ENCODE data around the gene HOXA1. TPM values are rescaled to one million over a fixed set of nuclear protein-coding genes. Genes with fewer than 3 reads are reported as not detected.

HOXA1 gene
- total RNA-seq, 1 experiment from 2014 or later, result 8.8 TPM

GRCh38 chr7:27083646-27084045, 12.2 kb downstream of the HOXA1 start:
- H3K27ac ChIP-seq (ENCODE audit: low read length), result no peak overlapping the region
- TF ChIP-seq TCF7L2 (IDR thresholded peaks at IDR 0.05; ENCODE audit: low read depth, low read length) (no peak), CTCF (IDR thresholded peaks at IDR 0.05) (no peak), POLR2AphosphoS5 (IDR thresholded peaks at IDR 0.05; ENCODE audit: low read depth, low read length) (no peak), SIN3A (IDR thresholded peaks at IDR 0.05; ENCODE audit: borderline replicate concordance, insufficient read depth, low read depth, low read length) (no peak)
- TF ChIP-seq, protein P1, sequence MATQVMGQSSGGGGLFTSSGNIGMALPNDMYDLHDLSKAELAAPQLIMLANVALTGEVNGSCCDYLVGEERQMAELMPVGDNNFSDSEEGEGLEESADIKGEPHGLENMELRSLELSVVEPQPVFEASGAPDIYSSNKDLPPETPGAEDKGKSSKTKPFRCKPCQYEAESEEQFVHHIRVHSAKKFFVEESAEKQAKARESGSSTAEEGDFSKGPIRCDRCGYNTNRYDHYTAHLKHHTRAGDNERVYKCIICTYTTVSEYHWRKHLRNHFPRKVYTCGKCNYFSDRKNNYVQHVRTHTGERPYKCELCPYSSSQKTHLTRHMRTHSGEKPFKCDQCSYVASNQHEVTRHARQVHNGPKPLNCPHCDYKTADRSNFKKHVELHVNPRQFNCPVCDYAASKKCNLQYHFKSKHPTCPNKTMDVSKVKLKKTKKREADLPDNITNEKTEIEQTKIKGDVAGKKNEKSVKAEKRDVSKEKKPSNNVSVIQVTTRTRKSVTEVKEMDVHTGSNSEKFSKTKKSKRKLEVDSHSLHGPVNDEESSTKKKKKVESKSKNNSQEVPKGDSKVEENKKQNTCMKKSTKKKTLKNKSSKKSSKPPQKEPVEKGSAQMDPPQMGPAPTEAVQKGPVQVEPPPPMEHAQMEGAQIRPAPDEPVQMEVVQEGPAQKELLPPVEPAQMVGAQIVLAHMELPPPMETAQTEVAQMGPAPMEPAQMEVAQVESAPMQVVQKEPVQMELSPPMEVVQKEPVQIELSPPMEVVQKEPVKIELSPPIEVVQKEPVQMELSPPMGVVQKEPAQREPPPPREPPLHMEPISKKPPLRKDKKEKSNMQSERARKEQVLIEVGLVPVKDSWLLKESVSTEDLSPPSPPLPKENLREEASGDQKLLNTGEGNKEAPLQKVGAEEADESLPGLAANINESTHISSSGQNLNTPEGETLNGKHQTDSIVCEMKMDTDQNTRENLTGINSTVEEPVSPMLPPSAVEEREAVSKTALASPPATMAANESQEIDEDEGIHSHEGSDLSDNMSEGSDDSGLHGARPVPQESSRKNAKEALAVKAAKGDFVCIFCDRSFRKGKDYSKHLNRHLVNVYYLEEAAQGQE (IDR thresholded peaks at IDR 0.05; ENCODE audit: insufficient read depth in 1 of 2, low read depth in 2 of 2, low read length in 1 of 2), result no peak
- POLR2A ChIA-PET, result no interaction called here
- BruUV-seq (replicated peaks), result no TSS peak
- in situ Hi-C loops (cut with HindIII; ENCODE audit: low pct_unique_long_range_greater_than_20kb, low sequenced_read_pairs) (no loop called here), intact Hi-C loops (cut with micrococcal nuclease; ENCODE audit: unreplicated experiment) (no loop called here)
- H3K9me3 ChIP-seq (ENCODE audit: control insufficient read depth, insufficient read depth, low read depth, low read length), result no peaks in the 10 kb centered on the region
- peaks cover 5% of the 10 kb centered on the region; the same call in 1 of the 2 replicates for H3K4me1 ChIP-seq (ENCODE audit: control insufficient read depth, insufficient read depth, low read length)
- DNase-seq (ENCODE audit: low read depth, low spot score) (no peak), ATAC-seq (no peak)
- no peak overlapping the region for H3K4me3 ChIP-seq (ENCODE audit: low read depth in 2 of 2, low read length in 2 of 2)
- CTCF ChIA-PET, result no interaction called here
- H3K36me3 ChIP-seq (ENCODE audit: control insufficient read depth, insufficient read depth, low read length), result no peaks in the 10 kb centered on the region
- H3K27me3 ChIP-seq (ENCODE audit: control insufficient read depth, insufficient read depth, low read length), result no peaks in the 10 kb centered on the region

DNA sequence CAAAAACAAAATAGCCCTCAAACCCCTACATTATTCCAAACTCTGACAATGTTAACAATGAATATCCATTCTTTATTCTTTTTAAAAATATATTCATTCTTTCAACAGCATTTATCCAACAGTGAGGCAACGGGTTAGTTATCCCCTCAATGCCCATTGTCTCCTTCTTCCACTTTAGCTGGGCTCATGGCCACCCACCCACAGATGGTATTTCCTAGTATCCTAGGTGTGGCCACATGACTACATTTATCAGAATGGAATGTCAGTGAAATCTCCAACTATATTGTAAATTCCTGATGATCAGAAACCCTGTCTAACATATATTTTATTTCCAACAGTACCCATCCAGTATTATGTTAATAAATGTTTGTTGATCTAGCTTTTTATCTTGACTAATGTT, 13.6 kb downstream of the HOXA1 start:
- Histone ChIP-seq H3K27ac (ENCODE audit: low read length) (no peak overlapping the region), H3K9me3 (ENCODE audit: control insufficient read depth, insufficient read depth, low read depth, low read length) (no peaks in the 10 kb centered on the region), H3K4me1 (ENCODE audit: control insufficient read depth, insufficient read depth, low read length) (peaks cover 5% of the 10 kb centered on the region; the same call in 1 of the 2 replicates), H3K4me3 (ENCODE audit: low read depth in 2 of 2, low read length in 2 of 2) (no peak overlapping the region), H3K36me3 (ENCODE audit: control insufficient read depth, insufficient read depth, low read length) (no peaks in the 10 kb centered on the region), H3K27me3 (ENCODE audit: control insufficient read depth, insufficient read depth, low read length) (no peaks in the 10 kb centered on the region)
- TF ChIP-seq, protein P1 (IDR thresholded peaks at IDR 0.05; ENCODE audit: insufficient read depth in 1 of 2, low read depth in 2 of 2, low read length in 1 of 2), result no peak
- no peak for TF ChIP-seq SIN3A (IDR thresholded peaks at IDR 0.05; ENCODE audit: borderline replicate concordance, insufficient read depth, low read depth, low read length)
- no peak for TF ChIP-seq CTCF (IDR thresholded peaks at IDR 0.05)
- no peak for TF ChIP-seq POLR2AphosphoS5 (IDR thresholded peaks at IDR 0.05; ENCODE audit: low read depth, low read length)
- no peak for TF ChIP-seq TCF7L2 (IDR thresholded peaks at IDR 0.05; ENCODE audit: low read depth, low read length)
- ChIA-PET POLR2A (no interaction called here), CTCF (no interaction called here)
- ATAC-seq (no peak), DNase-seq (ENCODE audit: low read depth, low spot score) (no peak)
- intact Hi-C loops (cut with micrococcal nuclease; ENCODE audit: unreplicated experiment) (no loop called here), in situ Hi-C loops (cut with HindIII; ENCODE audit: low pct_unique_long_range_greater_than_20kb, low sequenced_read_pairs) (no loop called here)
- BruUV-seq (replicated peaks), result no TSS peak
